Activated CD4-positive, alpha-beta T cell treated with anti-CD3 and anti-CD28 coated beads, Interleukin-10, Interleukin-2, amounts not matched to agents 100 ng/mL and 50 ng/mL, durations not matched to agents 16 hours and 8 hours (primary cell): Measurements from ENCODE around the gene TBC1D1.

ENCODE experiments used
- DNase-seq: peaks from one replicate; pipeline ENCODE4 v3.0.0-alpha.2; 2020

The TBC1D1 gene

DNA sequence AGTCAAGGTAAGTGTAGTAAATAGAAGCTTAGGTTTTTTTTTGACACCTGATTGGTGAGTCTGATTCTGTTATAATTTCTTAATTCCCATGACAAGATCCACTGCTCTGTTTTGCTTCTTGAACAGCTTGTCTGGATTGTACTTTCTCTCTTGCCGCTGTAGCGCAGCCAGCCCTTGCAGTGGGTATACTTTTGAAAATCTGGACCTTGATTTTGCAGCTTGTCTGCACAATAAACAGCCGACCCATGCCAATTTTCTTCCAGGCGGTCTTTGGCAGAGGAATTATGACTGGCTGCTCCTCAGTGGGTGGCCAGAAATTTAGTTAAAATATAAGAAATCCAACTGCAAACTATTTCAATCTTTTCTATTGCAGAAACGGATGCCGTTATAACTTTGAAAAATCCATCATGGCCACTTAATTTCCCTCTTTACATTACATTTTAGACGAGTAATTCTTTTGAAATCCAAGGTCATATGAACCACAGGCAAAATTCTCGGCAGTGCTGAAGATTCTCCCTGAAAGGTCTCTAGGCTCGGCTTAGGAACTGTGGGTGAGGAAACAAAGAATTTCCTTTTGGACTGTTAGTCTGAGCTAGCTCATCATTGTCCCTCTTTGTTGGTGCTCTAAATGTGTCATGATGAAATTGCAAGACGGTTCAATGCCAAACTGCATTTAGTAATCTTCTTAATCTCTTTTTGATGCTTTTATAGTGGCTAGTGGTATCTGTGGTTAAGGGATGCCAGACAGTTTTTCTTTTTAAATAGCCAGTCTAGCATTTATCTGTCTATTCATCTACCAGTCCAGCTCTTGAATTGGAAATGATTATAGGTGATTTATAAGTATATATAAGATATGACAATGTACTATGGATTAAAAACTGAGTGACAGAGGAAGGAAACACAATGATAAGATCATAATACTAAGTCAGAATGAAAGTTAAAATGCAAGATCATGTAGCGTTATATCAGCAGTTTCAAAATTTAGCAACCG is 37.8 kb downstream of the TBC1D1 start:
- DNase-seq = peak; percentile 58

DNA sequence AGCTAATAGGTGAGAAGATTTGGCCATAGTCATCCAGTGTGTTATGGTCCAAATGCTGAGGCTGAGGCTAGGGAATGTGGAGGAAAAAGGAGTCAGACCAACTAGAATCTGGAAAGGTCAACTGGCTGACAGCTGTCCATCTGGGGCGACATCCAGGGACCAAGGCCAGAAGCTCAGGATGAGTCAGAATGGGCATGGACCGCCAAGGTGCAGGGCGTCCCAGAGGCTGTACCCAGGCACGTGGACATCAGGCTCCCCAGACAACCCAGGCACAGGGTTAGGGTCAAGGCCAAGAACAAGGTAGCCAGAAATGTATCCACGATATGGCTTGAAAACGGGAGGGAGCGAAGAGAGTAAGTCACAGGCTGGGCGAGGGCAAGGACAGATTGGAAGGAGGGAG is 43.2 kb downstream of the TBC1D1 start:
- no peak for DNase-seq

DNA sequence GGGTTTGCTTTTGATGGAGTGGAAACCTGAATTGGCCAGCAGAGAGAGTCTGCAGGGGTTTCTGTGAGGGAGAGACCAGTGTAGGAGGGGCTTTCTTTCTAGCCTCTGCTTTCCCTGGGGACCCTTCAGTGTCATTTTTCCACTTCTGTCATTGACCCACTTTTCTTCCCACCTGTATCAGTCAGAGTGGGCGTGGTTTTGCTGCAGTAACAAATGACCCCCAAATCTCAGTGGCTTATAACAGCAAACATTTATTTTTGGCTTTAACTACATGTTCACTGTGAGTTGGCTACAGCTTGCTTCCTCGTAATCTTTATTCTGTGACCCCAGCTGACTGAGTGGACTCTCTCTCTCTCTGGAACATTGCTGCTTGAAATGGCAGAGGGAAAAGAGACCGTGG is 43.7 kb downstream of the TBC1D1 start:
- DNase-seq = no peak

DNA sequence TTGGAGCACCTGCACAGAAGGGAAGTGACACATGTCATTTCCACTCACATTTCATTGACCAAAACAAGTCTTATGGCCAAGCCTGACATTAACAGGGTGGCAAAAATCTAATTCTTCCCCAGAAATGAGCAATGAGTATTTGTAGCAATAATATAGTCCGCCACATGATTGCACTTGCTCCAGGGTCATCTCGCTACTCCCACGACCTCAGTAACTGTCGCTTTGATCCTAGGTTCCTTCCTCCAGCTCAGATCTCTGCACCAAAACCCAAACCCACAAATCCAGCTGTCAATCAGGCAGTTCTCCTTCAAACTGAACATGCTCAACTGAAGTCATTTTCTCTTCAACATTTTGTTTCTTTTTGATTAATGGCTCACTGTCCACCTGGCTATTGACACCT is 44.1 kb downstream of the TBC1D1 start:
- no peak for DNase-seq

DNA sequence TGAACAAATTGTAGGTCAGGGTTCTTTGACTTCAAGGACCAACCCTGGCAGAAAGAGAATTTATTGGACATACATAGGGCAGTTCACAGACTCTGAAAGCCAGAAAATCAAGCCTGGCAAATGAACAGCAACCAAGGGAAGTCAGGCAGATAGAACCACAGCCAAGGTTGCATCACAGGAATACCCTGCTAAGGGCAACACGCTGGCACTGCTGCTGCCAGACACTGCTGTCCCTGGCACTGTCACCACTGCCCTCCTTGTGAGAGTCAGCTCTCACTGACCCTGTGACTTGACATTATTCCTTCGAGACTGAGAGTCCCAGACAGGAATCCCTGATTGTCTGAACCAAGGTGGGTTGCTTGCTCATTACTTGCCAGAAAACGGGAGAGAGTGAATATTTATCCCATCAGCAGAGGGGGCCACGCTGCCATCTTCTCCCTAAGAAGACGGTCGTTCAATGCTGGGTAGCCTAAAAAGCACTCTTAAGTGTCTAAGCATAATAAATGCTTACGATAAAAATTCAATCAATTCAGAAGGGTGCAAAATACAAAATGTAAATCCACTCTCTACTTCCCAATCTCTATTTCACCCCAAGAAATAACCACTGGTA is 46.1 kb downstream of the TBC1D1 start:
- DNase-seq = no peak

DNA sequence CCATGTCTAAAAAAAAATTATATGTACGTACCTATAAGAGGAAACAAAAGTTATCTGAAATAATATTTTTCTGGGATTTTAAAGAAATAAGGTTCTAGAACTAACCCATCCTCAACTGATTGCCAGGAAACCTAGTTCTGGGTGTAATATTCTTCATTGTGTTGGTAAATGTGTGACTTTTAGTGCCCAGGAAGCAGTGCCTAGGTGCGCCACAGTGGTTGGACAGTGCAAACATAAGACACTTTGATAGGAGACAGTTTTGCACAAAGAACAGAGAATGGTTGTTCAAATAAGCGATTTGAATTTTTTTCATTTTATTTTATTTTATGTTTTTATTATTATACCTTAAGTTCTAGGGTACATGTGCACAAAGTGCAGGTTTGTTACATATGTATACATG is 47.3 kb downstream of the TBC1D1 start:
- DNase-seq = no peak

DNA sequence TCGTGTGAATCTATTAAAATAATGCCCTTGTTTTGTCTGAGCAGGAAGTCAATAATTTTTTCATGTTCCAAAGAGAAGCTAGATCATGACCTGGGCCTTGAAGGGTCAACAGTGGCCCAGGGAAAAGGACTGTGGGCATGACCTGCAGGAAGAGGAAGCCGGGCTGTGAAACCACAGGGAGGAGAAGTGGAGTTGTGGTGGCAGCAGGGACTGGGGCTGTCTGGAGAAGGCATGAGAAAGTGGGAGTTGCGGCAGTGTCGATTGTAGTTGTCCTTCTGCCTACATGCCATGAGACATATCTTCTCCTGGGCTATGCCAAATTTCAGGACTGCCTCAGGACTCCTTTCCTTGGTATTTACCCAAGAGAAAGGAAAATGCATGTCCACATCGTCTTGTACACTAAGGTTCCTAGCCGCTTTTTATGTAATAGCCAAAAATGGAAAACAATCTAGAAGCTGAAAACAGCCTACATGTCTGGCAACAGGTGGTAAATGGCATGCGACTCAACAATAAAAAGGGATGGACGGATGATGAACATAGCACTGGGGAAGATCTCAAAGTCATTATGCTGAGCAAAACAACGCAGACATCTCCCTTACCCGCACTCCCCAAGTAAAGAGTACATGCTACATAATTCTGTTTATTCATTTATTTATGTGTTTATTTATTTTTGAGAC is 55.8 kb downstream of the TBC1D1 start:
- DNase-seq = no peak

DNA sequence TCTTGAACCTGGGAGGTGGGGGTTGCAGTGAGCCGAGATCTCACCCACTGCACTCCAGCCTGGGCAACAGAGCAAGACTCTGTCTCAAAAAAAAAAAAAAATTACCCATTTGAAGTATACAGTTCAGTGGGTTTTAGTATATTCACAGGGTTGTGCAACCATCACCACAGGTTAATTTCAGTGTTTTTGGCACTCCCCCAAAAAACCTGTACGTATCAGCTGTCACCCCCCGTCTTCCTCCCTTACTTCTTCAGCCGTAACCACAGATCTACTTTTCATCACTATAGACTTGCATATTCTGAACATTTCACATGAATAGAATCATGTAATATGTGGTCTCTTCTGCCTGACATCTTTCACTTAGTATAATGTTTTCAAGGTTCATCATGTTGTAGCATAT is 57.7 kb downstream of the TBC1D1 start:
- no peak for DNase-seq

DNA sequence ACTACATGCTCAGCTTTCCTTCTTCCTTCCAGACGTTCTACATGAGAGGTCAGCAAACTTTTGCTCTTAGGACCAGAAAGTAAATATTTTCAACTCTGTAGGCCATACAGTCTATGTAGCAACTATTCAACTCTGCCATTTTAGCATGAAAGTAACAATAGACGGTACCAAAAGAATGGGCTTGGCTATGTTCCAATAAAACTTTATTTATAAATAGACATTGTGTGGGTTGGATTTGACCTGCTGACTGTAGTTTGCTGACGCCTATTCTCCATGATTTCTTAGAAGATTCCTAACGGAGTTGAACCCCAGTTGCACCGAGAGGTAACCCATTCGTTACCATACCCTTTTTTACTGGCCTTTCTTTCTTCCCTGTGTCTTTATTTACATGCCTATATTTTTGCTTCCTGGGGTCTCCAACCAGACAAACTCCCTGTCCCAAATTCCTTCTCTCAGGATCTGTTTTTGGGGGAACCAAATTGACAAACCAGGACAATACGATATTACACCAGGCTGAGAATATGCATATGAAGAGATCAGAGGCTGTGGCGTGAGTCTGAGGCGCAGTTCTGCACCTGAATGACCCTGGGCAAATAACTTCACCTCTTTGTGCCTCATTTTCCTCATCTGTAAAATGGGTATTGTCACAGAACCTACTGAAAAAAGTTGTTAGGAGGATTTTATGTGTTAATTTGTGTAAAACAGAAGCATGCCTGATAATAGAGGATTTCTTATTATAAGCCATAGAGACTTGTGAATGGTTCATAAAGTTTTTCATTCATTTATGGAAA is 58.9 kb downstream of the TBC1D1 start:
- DNase-seq = no peak

DNA sequence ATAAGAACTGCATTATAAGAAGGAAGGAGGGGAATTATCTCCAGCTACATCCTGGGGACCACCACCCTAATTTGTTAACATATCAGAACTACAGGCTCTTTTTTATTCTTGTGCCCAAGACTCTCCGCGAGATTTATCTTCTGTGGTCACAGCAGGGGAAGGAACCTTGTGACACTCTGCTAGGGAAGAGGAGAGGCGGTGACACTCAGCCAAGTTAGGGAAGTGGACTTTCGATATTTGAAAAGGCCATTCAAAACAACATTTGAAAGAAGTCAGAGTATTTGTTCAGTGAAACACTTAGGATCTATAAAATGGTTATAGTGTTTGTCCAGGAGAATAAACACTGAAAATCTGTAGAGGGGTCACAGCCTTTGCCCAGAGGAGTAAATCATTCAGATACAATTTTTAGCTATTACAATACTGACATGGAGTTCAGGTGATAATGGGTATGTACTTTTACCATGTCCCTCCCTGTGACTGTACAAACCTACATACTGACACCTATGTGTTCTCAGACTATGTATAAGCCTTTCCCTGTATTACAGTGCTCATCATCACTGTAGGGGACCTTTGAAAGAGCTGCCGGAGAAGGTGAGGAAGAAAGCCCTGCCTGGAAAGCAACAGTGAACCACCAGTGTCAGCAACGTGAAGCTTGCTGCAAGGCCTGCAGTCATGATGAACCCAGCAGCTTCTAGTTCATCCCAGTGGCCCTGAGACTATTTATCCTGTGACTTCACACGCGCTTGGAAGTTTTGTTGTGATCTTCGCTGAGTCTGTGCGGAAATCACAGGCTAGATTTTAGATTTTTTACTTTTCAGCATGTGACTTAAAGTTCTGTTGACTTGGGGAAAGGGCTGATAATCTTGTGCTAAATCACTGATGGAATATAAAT is 60.8 kb downstream of the TBC1D1 start:
- DNase-seq = no peak

DNA sequence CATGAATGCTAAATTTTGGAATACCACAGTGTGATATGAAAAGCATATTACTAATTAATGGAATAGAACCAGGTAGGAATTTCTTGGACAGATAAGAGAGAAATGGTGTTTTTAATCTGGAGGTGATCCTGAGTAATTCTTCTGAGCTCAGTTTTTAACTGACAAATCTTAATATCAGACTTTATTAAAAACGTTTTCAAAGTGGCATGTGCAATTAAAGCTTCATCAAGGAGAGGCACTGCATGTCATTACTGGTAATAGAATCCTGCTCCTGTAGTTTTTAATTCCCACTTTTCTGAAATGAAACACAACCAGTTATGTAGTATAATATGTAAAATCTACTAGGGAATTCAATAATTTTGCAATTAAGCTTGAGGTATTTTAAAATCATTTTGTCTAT is 62.3 kb downstream of the TBC1D1 start:
- no peak for DNase-seq

DNA sequence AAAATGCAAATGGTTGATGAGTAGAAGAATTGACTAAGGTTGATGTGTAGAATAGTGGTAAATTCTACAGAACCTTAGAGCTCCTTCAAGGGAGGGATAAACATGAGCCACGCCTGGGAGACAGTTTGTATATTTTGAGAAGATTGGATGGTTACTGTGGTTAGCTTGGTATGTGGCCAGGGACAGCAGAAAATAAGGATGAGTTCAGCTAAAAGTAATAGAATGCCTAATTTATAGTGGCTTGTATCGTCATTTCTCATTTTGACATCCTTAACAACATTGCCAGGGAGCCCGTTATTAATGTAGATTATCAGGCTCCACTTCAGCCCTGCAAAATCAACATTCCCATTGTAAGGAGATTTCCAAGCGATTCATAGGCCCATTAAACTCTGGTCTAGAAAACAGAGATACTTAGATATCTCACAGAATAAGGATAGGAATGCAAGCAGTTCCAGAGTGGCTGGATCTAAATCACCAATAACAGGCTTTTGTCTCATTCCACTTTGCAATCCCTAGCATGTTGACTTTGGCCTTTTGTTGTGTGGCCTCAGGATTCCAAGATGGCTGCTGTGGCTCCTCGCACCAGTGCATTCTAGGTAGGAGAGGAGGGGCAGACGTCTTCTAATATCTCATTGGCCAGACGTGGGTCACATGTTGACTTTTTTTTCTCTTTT is 62.9 kb downstream of the TBC1D1 start:
- no peak for DNase-seq

DNA sequence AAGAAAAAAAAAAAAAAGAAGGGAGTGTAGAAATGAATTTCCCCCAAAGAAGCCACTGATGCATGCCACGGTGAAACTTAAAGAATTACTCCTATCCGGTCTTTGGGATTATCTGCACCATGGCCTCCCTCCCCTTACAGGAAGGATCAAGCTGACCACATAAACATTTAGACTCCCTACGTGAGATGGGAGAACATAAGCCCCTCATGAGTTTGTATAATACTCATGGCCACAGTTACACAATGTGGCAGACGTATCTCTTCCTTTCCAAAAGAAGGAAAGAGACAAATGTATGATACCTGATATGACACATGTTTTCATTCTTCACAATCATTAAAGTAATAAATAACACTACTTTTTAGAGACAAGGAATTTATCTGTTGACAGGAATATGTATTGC is 66.1 kb downstream of the TBC1D1 start:
- DNase-seq = no peak

DNA sequence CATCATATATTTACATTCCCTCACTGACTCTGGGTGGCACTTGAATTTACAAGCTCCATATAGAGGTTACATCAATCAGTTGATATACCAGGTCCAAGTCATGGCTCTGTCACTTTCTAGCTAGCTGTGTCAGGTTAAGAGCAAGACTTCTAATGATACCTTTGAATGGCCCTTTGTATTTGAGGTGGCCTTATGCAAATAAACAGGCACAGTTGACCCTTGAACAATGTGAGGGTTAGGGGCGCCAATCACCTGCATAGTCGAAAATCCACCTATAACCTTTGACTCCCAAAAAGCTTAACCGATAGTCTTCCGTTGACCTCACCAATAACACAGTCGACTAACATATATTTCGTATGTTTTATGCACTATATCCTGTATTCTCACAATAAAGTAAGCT is 68.0 kb downstream of the TBC1D1 start:
- no peak for DNase-seq

DNA sequence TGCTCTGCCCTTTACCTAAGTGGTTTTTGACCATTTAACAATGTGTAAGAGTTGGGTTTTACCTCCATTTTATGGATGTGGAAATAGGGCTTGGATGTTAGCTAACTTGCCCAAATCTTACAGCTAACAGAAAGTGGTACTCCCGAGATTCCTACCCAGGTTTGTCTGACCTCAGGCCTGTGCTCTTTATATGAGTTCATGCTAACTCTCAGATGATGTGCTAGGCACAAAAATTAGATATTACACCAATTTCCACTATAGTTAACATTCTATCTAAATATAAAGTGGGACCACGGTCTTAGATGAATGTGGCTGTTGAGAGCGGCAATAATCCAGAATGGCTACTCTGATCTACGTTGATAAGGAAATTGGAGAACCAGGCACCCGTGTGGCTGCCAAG is 69.2 kb downstream of the TBC1D1 start, which contains the start of gene PTTG2:
Gene PTTG2 (plus strand): TSS at position 301 of the 400 bp plus-strand sequence. CDS start 37 bp downstream, at position 338.
- DNase-seq = no peak

DNA sequence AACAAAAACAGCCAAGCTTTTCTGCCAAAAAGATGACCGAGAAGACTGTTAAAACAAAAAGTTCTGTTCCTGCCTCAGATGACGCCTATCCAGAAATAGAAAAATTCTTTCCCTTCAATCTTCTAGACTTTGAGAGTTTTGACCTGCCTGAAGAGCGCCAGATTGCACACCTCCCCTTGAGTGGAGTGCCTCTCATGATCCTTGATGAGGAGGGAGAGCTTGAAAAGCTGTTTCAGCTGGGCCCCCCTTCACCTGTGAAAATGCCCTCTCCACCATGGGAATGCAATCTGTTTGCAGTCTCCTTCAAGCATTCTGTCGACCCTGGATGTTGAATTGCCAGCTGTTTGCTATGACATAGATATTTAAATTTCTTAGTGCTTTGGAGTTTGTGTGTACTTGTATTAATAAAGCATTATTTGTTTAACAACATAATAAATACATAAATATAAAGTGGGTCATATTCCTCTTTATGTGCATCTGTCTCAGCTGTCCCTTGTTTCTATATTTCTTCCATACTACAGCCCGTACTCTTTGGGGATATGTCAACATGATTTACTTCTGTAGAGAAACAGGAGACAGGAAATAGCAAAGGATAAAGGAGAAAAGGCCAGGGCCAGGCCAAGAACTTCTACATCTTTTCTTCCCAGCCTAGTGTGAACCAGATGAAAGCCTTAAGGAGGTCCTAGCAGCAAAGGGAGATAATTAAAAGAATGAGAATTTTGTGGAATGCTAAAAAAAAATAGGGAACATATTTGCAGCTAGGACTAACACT is 70.0 kb downstream of the TBC1D1 start:
- no peak for DNase-seq

DNA sequence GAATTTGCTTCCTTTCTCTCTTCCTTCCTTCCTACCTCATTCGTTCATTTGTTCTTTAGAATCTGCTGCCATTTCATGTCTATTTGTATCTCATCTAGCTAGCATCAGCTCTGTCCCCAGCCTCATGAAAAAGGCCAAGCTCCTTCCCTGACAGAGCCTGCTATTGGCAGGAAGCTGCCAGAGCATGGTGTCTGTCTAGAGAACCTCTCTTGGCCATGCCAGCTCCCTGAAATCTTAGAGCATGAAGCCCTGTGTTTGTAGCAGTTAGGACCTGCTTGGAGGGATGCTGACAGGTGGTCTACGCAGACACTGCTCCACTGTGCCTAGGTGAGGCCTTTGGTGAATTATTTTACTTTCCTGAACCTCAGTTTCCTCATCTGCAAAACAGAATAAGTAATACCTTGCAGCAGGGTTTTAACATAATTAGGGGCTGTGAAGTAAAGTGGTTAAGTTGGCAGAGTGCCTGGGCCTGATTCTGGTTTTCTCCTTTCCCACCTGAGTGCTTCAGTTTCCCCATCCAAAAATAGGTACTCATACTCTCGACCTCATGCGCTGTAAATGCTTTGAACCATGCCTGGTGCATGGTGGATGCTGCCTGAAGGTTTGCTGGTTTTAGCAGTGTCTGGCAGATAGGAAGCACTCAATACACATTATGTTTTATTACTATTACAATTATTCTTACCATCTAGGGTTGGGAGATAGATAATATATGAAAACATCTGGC is 74.0 kb downstream of the TBC1D1 start:
- no peak for DNase-seq

DNA sequence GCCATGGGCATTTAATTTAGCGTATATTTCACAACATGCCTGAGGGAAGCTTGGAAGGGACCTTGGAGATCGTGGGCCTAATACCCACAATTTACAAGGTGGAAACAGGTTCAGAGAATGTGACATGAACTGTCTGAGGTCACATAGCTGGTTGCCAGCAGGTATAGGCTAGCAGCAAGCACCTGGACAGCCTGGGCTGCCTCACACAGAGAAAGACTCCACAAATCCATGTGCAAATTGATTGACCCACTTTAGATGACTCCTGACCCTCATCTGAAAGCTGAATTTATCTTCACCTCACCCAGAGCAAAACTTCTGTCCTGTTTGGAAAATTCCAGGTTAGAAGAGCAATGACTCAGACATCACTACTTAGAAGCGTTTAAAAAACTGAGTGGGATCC is 75.2 kb downstream of the TBC1D1 start:
- DNase-seq = no peak

DNA sequence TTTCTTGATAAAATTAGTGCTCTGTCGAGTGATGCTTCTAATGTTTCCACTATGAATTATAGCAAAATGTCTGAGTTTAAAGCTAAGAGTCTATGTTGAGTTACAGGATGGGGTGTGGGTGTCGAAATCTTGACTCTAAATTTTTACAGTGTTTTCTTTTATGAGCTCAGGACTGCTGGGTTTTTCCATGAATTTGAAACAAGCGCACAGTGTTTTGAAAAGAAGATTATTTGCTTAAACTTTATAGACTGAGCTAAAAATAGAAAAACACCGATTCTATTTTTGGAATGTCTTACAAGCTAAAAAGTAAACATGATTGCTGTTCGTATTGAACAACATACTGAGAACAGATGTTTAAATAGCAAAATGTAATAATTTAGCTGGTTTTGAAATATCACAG is 76.9 kb downstream of the TBC1D1 start:
- no peak for DNase-seq

DNA sequence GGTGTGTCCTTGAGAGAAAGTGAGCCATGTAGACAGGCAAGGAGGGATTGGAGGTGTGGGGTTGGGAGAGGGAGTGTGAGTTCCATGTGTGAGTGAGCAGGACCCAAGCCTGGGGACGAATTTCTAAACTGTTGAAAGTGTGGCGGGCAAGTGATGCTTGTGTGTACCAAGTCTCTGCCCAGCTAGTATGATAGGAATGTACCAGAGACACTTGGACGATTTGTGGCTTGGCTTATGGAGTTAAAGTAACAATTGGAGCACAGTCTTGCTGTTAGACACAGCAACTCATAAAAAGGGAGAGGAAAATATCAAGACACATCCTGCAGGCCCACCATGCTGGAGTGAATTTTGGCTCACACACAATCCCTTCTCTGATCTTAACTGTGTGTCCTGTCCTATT is 77.9 kb downstream of the TBC1D1 start:
- no peak for DNase-seq
